GM12878 (cell line): ENCODE results near the gene SORBS2. TPM values are rescaled to one million over a fixed set of nuclear protein-coding genes. Genes with fewer than 3 reads are reported as not detected.

Experiments used
- ATAC-seq: fragments of 200-7000 bp; cut with Tn5 transposase; 3 replicates; pipeline ENCODE4 v1.9.1; 2020; ENCODE audit warnings: mild to moderate bottlenecking, moderate library complexity
- BruUV-seq: library from RNA; stranded (reverse); fragments of 400-500 nt; replicated peaks from 2 replicates; lab custom pipeline; 2021; lab: Mats Ljungman, UMichigan
- CTCF ChIA-PET: fragments of 300-600 bp; sonication (Branson Sonifier 250); formaldehyde crosslinking; extraction: SDS; loops from one replicate; lab custom pipeline; 2021; ENCODE audit warnings: inconsistent platforms; lab: Yijun Ruan, JAX
- POLR2A ChIA-PET: fragments of 350-600 bp; formaldehyde crosslinking; extraction: SDS; loops from one replicate; lab custom pipeline; 2021; ENCODE audit warnings: inconsistent platforms; lab: Charles Lee
- RAD21 ChIA-PET: fragments of 300-600 bp; sonication (Branson Sonifier 250); formaldehyde crosslinking; loops from one replicate; lab custom pipeline; 2023; ENCODE audit warnings: antibody characterized with exemption; ENCODE audit not compliant: unreplicated experiment; lab: Charles Lee
- SMC1A ChIA-PET: fragments of 300-600 bp; sonication (Branson Sonifier 250); formaldehyde crosslinking; loops from one replicate; lab custom pipeline; 2023; ENCODE audit not compliant: unreplicated experiment, uncharacterized antibody; lab: Charles Lee
- DNase-seq: peaks from one replicate; pipeline ENCODE4 v3.0.0-alpha.2; 2011; ENCODE audit warnings: low read depth, low spot score
- FAIRE-seq: peaks from 3 replicates; lab custom pipeline; 2011; peaks lifted over from hg19 to GRCh38; lab: Jason Lieb, UNC
- H2AFZ ChIP-seq: 2 replicates; pipeline ENCODE4 v1.6.0; 2011; ENCODE audit warnings: low read depth, low read length, control low read depth; ENCODE audit not compliant: control insufficient read depth
- H3K27ac ChIP-seq: 2 replicates; pipeline ENCODE4 v1.5.1; 2011; ENCODE audit warnings: control low read depth; ENCODE audit not compliant: control insufficient read depth, insufficient read depth
- H3K27me3 ChIP-seq, 2 experiments: replicated peaks in 1 of 2; 2 replicates each; pipeline versions ENCODE4 v1.6.0 to v1.6.1; 2011; ENCODE audit warnings: low read length in 1 of 2; ENCODE audit not compliant: control insufficient read depth in 2 of 2, insufficient read depth in 2 of 2
- H3K36me3 ChIP-seq, 2 experiments: 2 replicates each; pipeline ENCODE4 v1.5.1; 2011; ENCODE audit warnings: low read length in 1 of 2; ENCODE audit not compliant: control insufficient read depth in 2 of 2, insufficient read depth in 2 of 2
- H3K4me1 ChIP-seq: 2 replicates; pipeline ENCODE4 v1.6.1; 2011; ENCODE audit warnings: mild to moderate bottlenecking, low read length, moderate library complexity, mixed read lengths; ENCODE audit not compliant: control insufficient read depth, insufficient read depth
- H3K4me2 ChIP-seq: 2 replicates; pipeline ENCODE4 v1.6.0; 2011; ENCODE audit warnings: control low read depth; ENCODE audit not compliant: control insufficient read depth, insufficient read depth
- H3K4me3 ChIP-seq: fragments of 200-600 bp; sonication (generic); 2 replicates; pipeline ENCODE4 v1.5.1; 2016
- H3K79me2 ChIP-seq: 2 replicates; pipeline ENCODE4 v1.6.0; 2011; ENCODE audit warnings: low read length; ENCODE audit not compliant: control insufficient read depth, insufficient read depth
- H3K9ac ChIP-seq: 2 replicates; pipeline ENCODE4 v1.8.0; 2011; ENCODE audit warnings: low read length, control low read depth, mixed read lengths; ENCODE audit not compliant: control insufficient read depth, insufficient read depth
- H3K9me3 ChIP-seq: replicated peaks from 3 replicates; pipeline ENCODE4 v1.5.1; 2011; ENCODE audit warnings: mild to moderate bottlenecking, low read length; ENCODE audit not compliant: control insufficient read depth, insufficient read depth
- H4K20me1 ChIP-seq: 2 replicates; pipeline ENCODE4 v1.6.0; 2011; ENCODE audit not compliant: control insufficient read depth, insufficient read depth
- BCL11A ChIP-seq: IDR thresholded peaks from 2 replicates; pipeline ENCODE4 v1.6.1; 2011; ENCODE audit warnings: low read depth, low read length
- CHD2 ChIP-seq: IDR thresholded peaks from 2 replicates; pipeline ENCODE4 v1.6.1; 2011; ENCODE audit warnings: low read depth, low read length, improper control_type of control experiment, borderline replicate concordance
- CHD4 ChIP-seq: fragments of 200-600 bp; sonication (generic); IDR thresholded peaks from 2 replicates; pipeline ENCODE4 v1.6.1; 2016; ENCODE audit warnings: mild to moderate bottlenecking
- EGR1 ChIP-seq, 2 experiments: IDR thresholded peaks; 1 replicate in 1 of 2; 2 replicates in 1 of 2; pipeline ENCODE4 v1.6.1; 2011 to 2012; ENCODE audit warnings: low read depth in 2 of 2, low read length in 2 of 2, borderline replicate concordance in 1 of 2, mild to moderate bottlenecking in 1 of 2, moderate library complexity in 1 of 2
- ETV6 ChIP-seq, 2 experiments: fragments of 450-650 bp in 1 of 2; IDR thresholded peaks in 1 of 2; conservative IDR thresholded peaks in 1 of 2; 2 replicates each; pipeline ENCODE4 v1.6.1; 2014; ENCODE audit warnings: antibody characterized with exemption in 1 of 2, borderline replicate concordance in 1 of 2, low read depth in 1 of 2, mild to moderate bottlenecking in 1 of 2, moderate library complexity in 1 of 2
- RELA ChIP-seq: fragments of 450-650 bp; IDR thresholded peaks from 2 replicates; pipeline ENCODE4 v1.8.0; 2014; ENCODE audit warnings: borderline replicate concordance; ENCODE audit not compliant: partially characterized antibody
- SMC3 ChIP-seq: IDR thresholded peaks from 2 replicates; pipeline ENCODE4 v1.6.1; 2011; ENCODE audit warnings: low read length, improper control_type of control experiment, borderline replicate concordance
- SP1 ChIP-seq: IDR thresholded peaks from one replicate; pipeline ENCODE4 v1.6.1; 2011; ENCODE audit warnings: low read depth, low read length
- ZNF217 ChIP-seq: fragments of 450-650 bp; IDR thresholded peaks from 2 replicates; pipeline ENCODE4 v1.6.1; 2017; ENCODE audit warnings: antibody characterized with exemption, mild to moderate bottlenecking
- WGBS: methylation state at CpG from one replicate; pipeline ENCODE4 v1.1.6; 2016; ENCODE audit warnings: low lambda C conversion rate; ENCODE audit not compliant: insufficient replicate concordance, insufficient coverage; ENCODE audit errors: missing lambda C conversion rate; 5-methylcytosine and 5-hydroxymethylcytosine counted together
- in situ Hi-C: fragments of 300-500 bp; cut with MboI; formaldehyde crosslinking; loops from 9 replicates; pipeline ENCODE4 v1.14.3; 2018; ENCODE audit warnings: mixed read lengths
- intact Hi-C: fragments of 100-400 bp; cut with micrococcal nuclease; formaldehyde crosslinking; loops from one replicate; pipeline ENCODE4 v1.14.2; 2022; ENCODE audit not compliant: unreplicated experiment
- polyA plus RNA-seq, 11 experiments: library from polyadenylated mRNA; depleted of rRNA in 4 of 11; unstranded in 6 of 11; stranded (reverse) in 5 of 11; fragments of >200 nt; fragmentation: Nextera tagmentation in 4 of 11; fragmentation: Illumina TruSeq in 1 of 11; extraction: Ambion mirVana in 4 of 11; extraction: Trizol in 1 of 11; gene quantifications; 1 replicate in 1 of 11; 2 replicates in 10 of 11; pipeline versions ENCODE4 v1.2.1 to v1.2.3, GENCODE V29; 2011 to 2016; ENCODE audit warnings: inconsistent platforms in 2 of 11, missing spikeins in 2 of 11, low read depth in 1 of 11
- total RNA-seq, 4 experiments: library from RNA; depleted of rRNA in 3 of 4; stranded (reverse); fragments of >200 nt in 3 of 4; fragmentation: Illumina TruSeq in 1 of 4; extraction: Trizol in 1 of 4; gene quantifications; 2 replicates each; pipeline versions ENCODE4 v1.2.1 to v1.2.3, GENCODE V29; 2013 to 2021
- TF ChIP-seq, protein P1 (sequence below): fragments of 450-650 bp; formaldehyde crosslinking; IDR thresholded peaks from 2 replicates; pipeline ENCODE4 v1.5.0; 2022; ENCODE audit warnings: mild to moderate bottlenecking, missing genetic modification characterization

Gene SORBS2
- total and polyA plus RNA-seq, 10 of the 15 experiments (the other 5 are each of a cell fraction or from before 2014, with no cell fraction given), result 0.06 to 3.0 (median 0.79) TPM

DNA sequence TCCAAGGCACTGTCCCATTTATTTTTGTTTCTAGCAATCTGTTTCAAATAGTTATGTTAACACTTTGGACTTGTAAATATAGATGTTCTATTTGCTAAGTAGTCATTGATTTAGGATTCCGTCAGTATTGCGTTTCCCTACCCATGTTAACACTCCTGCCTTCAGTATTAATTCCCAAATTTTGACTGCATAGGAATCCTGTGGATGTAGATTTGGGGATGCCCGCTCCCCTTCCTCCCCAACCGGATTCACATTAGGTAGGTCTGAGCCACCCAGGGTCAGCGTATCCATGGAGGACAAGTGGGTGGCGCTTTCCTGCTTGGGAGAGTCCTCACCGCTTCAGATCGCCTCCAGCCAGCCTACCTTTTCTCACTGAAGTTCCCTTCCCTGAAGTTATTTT, 1.1 kb upstream of the SORBS2 start:
- ChIA-PET POLR2A (no interaction called here), SMC1A (no interaction called here), CTCF (no interaction called here), RAD21 (no interaction called here)
- 88% methylated on average over 8 of the region's 8 CpGs for WGBS
- Histone ChIP-seq H3K27me3 (no peaks in the 10 kb centered on the region; a peak in 1 of 4 replicates), H3K9ac (no peak overlapping the region), H3K4me1 (peaks cover 6% of the 10 kb centered on the region), H3K4me2 (no peak overlapping the region), H3K9me3 (no peaks in the 10 kb centered on the region), H3K79me2 (no peaks in the 10 kb centered on the region; the same call in 1 of the 2 replicates), H3K4me3 (no peak overlapping the region), H4K20me1 (no peaks in the 10 kb centered on the region), H2AFZ (no peak overlapping the region), H3K27ac (no peak overlapping the region), H3K36me3 (no peaks in the 10 kb centered on the region)
- in situ Hi-C loops (no loop called here), intact Hi-C loops (no loop called here)
- DNase-seq (no peak), FAIRE-seq (no peak), ATAC-seq (no peak)
- no TSS peak for BruUV-seq
- TF ChIP-seq ZNF217, result no peak
- TF ChIP-seq SMC3, result no peak
- TF ChIP-seq RELA, result no peak
- no peak for TF ChIP-seq BCL11A
- no peak for TF ChIP-seq SP1
- no peak for TF ChIP-seq CHD2
- TF ChIP-seq CHD4, result no peak
- TF ChIP-seq ETV6 (conservative IDR thresholded peaks at IDR 0.05 in 1 of 2, IDR thresholded peaks at IDR 0.05 in 1 of 2; ENCODE audit: borderline replicate concordance in 1 of 2, low read depth in 1 of 2), result no peak
- TF ChIP-seq, protein P1, sequence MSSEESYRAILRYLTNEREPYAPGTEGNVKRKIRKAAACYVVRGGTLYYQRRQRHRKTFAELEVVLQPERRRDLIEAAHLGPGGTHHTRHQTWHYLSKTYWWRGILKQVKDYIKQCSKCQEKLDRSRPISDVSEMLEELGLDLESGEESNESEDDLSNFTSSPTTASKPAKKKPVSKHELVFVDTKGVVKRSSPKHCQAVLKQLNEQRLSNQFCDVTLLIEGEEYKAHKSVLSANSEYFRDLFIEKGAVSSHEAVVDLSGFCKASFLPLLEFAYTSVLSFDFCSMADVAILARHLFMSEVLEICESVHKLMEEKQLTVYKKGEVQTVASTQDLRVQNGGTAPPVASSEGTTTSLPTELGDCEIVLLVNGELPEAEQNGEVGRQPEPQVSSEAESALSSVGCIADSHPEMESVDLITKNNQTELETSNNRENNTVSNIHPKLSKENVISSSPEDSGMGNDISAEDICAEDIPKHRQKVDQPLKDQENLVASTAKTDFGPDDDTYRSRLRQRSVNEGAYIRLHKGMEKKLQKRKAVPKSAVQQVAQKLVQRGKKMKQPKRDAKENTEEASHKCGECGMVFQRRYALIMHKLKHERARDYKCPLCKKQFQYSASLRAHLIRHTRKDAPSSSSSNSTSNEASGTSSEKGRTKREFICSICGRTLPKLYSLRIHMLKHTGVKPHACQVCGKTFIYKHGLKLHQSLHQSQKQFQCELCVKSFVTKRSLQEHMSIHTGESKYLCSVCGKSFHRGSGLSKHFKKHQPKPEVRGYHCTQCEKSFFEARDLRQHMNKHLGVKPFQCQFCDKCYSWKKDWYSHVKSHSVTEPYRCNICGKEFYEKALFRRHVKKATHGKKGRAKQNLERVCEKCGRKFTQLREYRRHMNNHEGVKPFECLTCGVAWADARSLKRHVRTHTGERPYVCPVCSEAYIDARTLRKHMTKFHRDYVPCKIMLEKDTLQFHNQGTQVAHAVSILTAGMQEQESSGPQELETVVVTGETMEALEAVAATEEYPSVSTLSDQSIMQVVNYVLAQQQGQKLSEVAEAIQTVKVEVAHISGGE (CRISPR knock-in tag), result no peak
- TF ChIP-seq EGR1 (IDR thresholded peaks at IDR 0.05; ENCODE audit: borderline replicate concordance in 1 of 2, low read depth in 2 of 2, low read length in 2 of 2), result no peak
